B cell (primary cell): ENCODE measurements around the gene DBX1. TPM values are rescaled to one million over a fixed set of nuclear protein-coding genes. Genes with fewer than 3 reads are reported as not detected.

ENCODE experiments used
- ATAC-seq: fragments of 200-7000 bp; cut with Tn5 transposase; one replicate; pipeline ENCODE4 v1.10.0; 2021; ENCODE audit warnings: low read depth, mild to moderate bottlenecking, moderate number of reproducible peaks, moderate library complexity
- CTCF ChIA-PET: fragments of 350-600 bp; sonication (Branson Sonifier 250); formaldehyde crosslinking; loops from one replicate; lab custom pipeline; 2021; ENCODE audit warnings: antibody characterized with exemption, inconsistent platforms; lab: Charles Lee
- POLR2A ChIA-PET: fragments of 350-600 bp; sonication (Branson Sonifier 250); formaldehyde crosslinking; loops from one replicate; lab custom pipeline; 2021; ENCODE audit warnings: antibody characterized with exemption; lab: Charles Lee
- DNase-seq: peaks from one replicate; pipeline ENCODE4 v3.0.0; 2013
- H2AFZ ChIP-seq: 2 replicates; pipeline ENCODE4 v1.6.1; 2012; ENCODE audit warnings: mild to moderate bottlenecking, low read depth, low read length; ENCODE audit not compliant: insufficient read depth, poor library complexity, severe bottlenecking
- H3K27ac ChIP-seq, 2 donors: 1 replicate in 1 of 2; 2 replicates in 1 of 2; pipeline ENCODE4 v1.5.1; 2012 to 2013; ENCODE audit warnings: low read length in 2 of 2, mild to moderate bottlenecking in 2 of 2, moderate library complexity in 1 of 2
- H3K27me3 ChIP-seq, 4 experiments: fragments of 200-600 bp in 1 of 4; sonication (generic) in 1 of 4; replicated peaks in 1 of 4; 1 replicate in 2 of 4; 2 replicates in 2 of 4; pipeline versions ENCODE4 v1.6.1 to v1.7.0; 2013 to 2016; ENCODE audit warnings: low read length in 3 of 4, mild to moderate bottlenecking in 2 of 4, mixed read lengths in 1 of 4, moderate library complexity in 1 of 4; ENCODE audit not compliant: insufficient read depth in 4 of 4, control insufficient read depth in 3 of 4; ENCODE audit errors: control extremely low read depth in 1 of 4
- H3K36me3 ChIP-seq, 2 experiments: replicated peaks in 1 of 2; 1 replicate in 1 of 2; 2 replicates in 1 of 2; pipeline versions ENCODE4 v1.6.1 to v1.7.1; 2013; ENCODE audit warnings: low read length in 1 of 2; ENCODE audit not compliant: insufficient read depth in 2 of 2, control insufficient read depth in 1 of 2; ENCODE audit errors: control extremely low read depth in 1 of 2, extremely low read depth in 1 of 2
- H3K4me1 ChIP-seq, 2 donors: fragments of 200-600 bp in 1 of 2; sonication (generic) in 1 of 2; 1 replicate in 1 of 2; 2 replicates in 1 of 2; pipeline versions ENCODE4 v1.5.1 to v1.6.1; 2013 to 2017; ENCODE audit warnings: low read length in 2 of 2; ENCODE audit not compliant: control insufficient read depth in 2 of 2, insufficient read depth in 2 of 2
- H3K4me2 ChIP-seq: replicated peaks from 2 replicates; pipeline ENCODE3; 2012; ENCODE audit warnings: mild to moderate bottlenecking, low read depth, low read length; ENCODE audit not compliant: poor library complexity, severe bottlenecking
- H3K4me3 ChIP-seq, 5 experiments: fragments of 200-600 bp in 1 of 5; sonication (generic) in 1 of 5; 1 replicate in 3 of 5; 2 replicates in 2 of 5; pipeline versions ENCODE4 v1.5.1 to v1.7.0; 2011 to 2016; ENCODE audit warnings: low read length in 4 of 5, mild to moderate bottlenecking in 4 of 5, low read depth in 2 of 5, control low read depth in 1 of 5, moderate library complexity in 1 of 5; ENCODE audit not compliant: insufficient read depth in 1 of 5; ENCODE audit errors: control extremely low read depth in 1 of 5, extremely low read depth in 1 of 5
- H3K79me2 ChIP-seq: fragments of 200-600 bp; sonication (generic); one replicate; pipeline ENCODE4 v1.6.0; 2016; ENCODE audit warnings: low read length; ENCODE audit not compliant: control insufficient read depth, insufficient read depth
- H3K9ac ChIP-seq: fragments of 200-600 bp; sonication (generic); 2 replicates; pipeline ENCODE4 v1.6.1; 2017; ENCODE audit warnings: mild to moderate bottlenecking, low read length, moderate library complexity
- H3K9me3 ChIP-seq, 3 donors: one replicate each; pipeline versions ENCODE4 v1.6.1 to v1.7.1; 2013; ENCODE audit warnings: low read length in 2 of 3; ENCODE audit not compliant: control insufficient read depth in 2 of 3, insufficient read depth in 1 of 3; ENCODE audit errors: control extremely low read depth in 1 of 3
- H4K20me1 ChIP-seq: 2 replicates; pipeline ENCODE4 v1.6.0; 2012; ENCODE audit warnings: mild to moderate bottlenecking, low read length; ENCODE audit not compliant: insufficient read depth, control insufficient read depth, poor library complexity, severe bottlenecking
- H3K27ac Mint-ChIP-seq: one replicate; pipeline ENCODE4 v1.8.0; 2021; ENCODE audit warnings: mixed read lengths
- H3K27me3 Mint-ChIP-seq: one replicate; pipeline ENCODE4 v1.8.0; 2021; ENCODE audit warnings: mixed read lengths
- H3K4me1 Mint-ChIP-seq: one replicate; pipeline ENCODE4 v1.8.0; 2021; ENCODE audit warnings: mixed read lengths
- H3K4me3 Mint-ChIP-seq: one replicate; pipeline ENCODE4 v1.8.0; 2021; ENCODE audit warnings: mixed read lengths
- H3K9me3 Mint-ChIP-seq: one replicate; pipeline ENCODE4 v1.8.0; 2022; ENCODE audit warnings: mixed read lengths; ENCODE audit not compliant: insufficient read depth
- CTCF ChIP-seq: fragments of 200-600 bp; IDR thresholded peaks from one replicate; pipeline ENCODE4 v1.8.0; 2022; ENCODE audit warnings: antibody characterized with exemption, mild to moderate bottlenecking
- EZH2 ChIP-seq: IDR thresholded peaks from 2 replicates; pipeline ENCODE4 v1.6.1; 2012; ENCODE audit warnings: borderline replicate concordance, low read depth, mild to moderate bottlenecking, moderate library complexity, low read length; ENCODE audit not compliant: insufficient read depth, poor library complexity, severe bottlenecking
- WGBS: methylation state at CpG from one replicate; pipeline ENCODE4 v1.1.5; 2013; ENCODE audit warnings: missing lambda C conversion rate; ENCODE audit not compliant: insufficient coverage; 5-methylcytosine and 5-hydroxymethylcytosine counted together
- intact Hi-C: fragments of 100-400 bp; cut with micrococcal nuclease; formaldehyde crosslinking; loops from one replicate; pipeline ENCODE4 v1.10.0; 2022
- polyA plus RNA-seq: library from polyadenylated mRNA; depleted of rRNA; stranded (reverse); fragments of >200 nt; gene quantifications from 2 replicates; pipeline ENCODE4 v1.2.3, GENCODE V29; 2012
- total RNA-seq, 2 donors: library from RNA; stranded (reverse); fragments of 120-200 nt in 1 of 2; gene quantifications; 1 replicate in 1 of 2; 2 replicates in 1 of 2; pipeline versions ENCODE4 v1.2.3 to v1.2.4, GENCODE V29; 2013 to 2022

DBX1 gene
- total and polyA plus RNA-seq, 2 donors (not counting 1 experiment from before 2014, with no cell fraction given) = not detected

DNA sequence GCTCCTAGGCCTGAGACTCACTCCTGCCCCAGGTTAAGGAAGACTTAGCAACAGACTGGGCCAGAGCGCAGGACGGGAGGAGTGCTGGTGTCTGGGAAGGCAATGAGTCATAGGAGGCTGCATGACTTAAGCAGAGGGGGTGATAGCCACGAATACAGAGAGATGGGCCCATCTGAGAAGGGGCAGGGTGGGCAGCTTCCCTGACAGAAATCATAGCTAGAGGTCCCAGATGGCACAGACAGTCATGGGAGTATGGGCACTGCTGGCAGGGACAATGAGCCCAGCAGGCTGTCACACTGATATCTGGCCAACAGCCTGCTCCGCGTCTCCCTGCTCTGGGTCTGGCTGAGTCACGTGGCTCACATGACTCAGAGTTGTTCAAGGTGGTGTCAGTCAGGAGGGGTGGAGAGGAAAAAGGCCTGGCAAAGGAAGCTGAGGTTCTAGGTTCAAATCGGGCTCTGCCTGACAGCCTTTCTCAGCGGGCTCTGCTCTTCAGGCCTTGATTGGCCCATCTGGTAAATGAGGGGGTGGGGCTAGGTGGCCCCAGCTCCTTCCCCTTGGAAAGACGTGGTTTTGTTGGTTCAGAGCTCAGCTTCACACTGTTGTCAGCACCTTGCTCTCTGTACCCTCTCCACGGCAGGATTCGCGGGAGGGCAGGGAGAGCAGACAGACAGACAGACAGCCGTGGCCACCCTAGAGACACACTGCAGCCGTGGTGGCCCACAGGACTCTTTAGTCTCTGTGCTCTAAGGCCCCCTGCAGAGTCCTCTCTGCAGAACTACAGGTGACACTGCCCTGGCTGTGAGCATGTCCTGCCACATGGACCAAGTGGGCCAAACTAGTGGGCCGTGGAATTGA is 47.8 kb downstream of the DBX1 start:
- H3K27me3 ChIP-seq = no peaks in the 10 kb centered on the region
- ChIA-PET CTCF (interaction anchor here (0.7 to 7.0 kb wide), 4 partner anchors 11 to 160 kb away, joined by 3 to 51 read pairs (median 16); no protein-coding TSS in a partner anchor), POLR2A (no interaction called here)
- H3K79me2 ChIP-seq = no peaks in the 10 kb centered on the region
- H3K4me1 Mint-ChIP-seq = peaks cover 3% of the 10 kb centered on the region
- ATAC-seq (no peak), DNase-seq (no peak)
- intact Hi-C loops = no loop called here
- no peak overlapping the region for H3K9ac ChIP-seq
- H4K20me1 ChIP-seq = no peaks in the 10 kb centered on the region
- no peaks in the 10 kb centered on the region for H3K36me3 ChIP-seq
- H3K4me2 ChIP-seq = no peak overlapping the region
- H3K27ac ChIP-seq = no peak overlapping the region
- H3K9me3 ChIP-seq = peaks cover 0 to 3% (median 0%) of the 10 kb centered on the region in 3 donors
- H3K27ac Mint-ChIP-seq = no peak overlapping the region
- WGBS = 64% methylated on average over 14 of the region's 15 CpGs
- no peak for TF ChIP-seq EZH2
- no peak for TF ChIP-seq CTCF
- H3K9me3 Mint-ChIP-seq = no peaks in the 10 kb centered on the region
- H3K4me3 Mint-ChIP-seq = no peak overlapping the region
- H2AFZ ChIP-seq = no peak overlapping the region
- no peak overlapping the region for H3K4me3 ChIP-seq
- peaks cover 0 to 4% of the 10 kb centered on the region in 2 donors for H3K4me1 ChIP-seq
- H3K27me3 Mint-ChIP-seq = peaks cover 12% of the 10 kb centered on the region

DNA sequence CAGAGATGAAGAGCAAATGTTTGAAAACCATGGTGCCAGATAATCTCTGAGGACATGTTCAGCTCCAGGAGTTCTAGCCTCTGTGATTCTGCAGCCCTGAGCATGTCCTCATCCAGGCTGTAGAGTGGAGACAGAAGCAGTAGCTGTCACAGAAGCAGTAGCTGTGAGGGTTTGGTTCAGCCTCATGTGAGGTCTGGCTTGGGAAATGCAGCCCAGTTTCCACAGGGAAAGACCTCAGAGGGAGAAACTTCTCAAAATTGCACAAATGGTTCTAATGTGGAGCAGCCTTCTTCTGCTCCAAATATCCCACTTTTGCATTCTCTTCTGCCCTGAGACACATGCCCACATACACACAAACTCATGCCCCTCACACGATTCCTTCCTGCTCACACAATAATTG is 48.4 kb downstream of the DBX1 start:
- intact Hi-C loops = loop anchor here (1.0 kb wide), 1 partner anchor 161 kb away; no protein-coding TSS in a partner anchor
- CTCF ChIA-PET = interaction anchor here (1.0 to 7.0 kb wide), 4 partner anchors 11 to 160 kb away, joined by 3 to 51 read pairs (median 16); no protein-coding TSS in a partner anchor
- H3K36me3 ChIP-seq = no peaks in the 10 kb centered on the region
- Mint-ChIP-seq H3K27ac (no peak overlapping the region), H3K9me3 (no peaks in the 10 kb centered on the region), H3K4me1 (peaks cover 3% of the 10 kb centered on the region), H3K4me3 (no peak overlapping the region), H3K27me3 (peaks cover 12% of the 10 kb centered on the region)
- no peaks in the 10 kb centered on the region for H3K79me2 ChIP-seq
- WGBS = no CpG with 5 or more reads among the region's 1 CpG
- H2AFZ ChIP-seq = no peak overlapping the region
- TF ChIP-seq EZH2 = no peak
- TF ChIP-seq CTCF = no peak
- no peak overlapping the region for H3K4me2 ChIP-seq
- ATAC-seq (no peak), DNase-seq (no peak)
- no peaks in the 10 kb centered on the region for H4K20me1 ChIP-seq
- H3K27ac ChIP-seq = no peak overlapping the region
- no peak overlapping the region for H3K9ac ChIP-seq
- H3K9me3 ChIP-seq = peaks cover 0 to 3% (median 0%) of the 10 kb centered on the region in 3 donors
- no peaks in the 10 kb centered on the region for H3K27me3 ChIP-seq
- POLR2A ChIA-PET = no interaction called here
- peaks cover 0 to 4% of the 10 kb centered on the region in 2 donors for H3K4me1 ChIP-seq
- no peak overlapping the region for H3K4me3 ChIP-seq
